ENCODE data around the gene STIM2.

DNA sequence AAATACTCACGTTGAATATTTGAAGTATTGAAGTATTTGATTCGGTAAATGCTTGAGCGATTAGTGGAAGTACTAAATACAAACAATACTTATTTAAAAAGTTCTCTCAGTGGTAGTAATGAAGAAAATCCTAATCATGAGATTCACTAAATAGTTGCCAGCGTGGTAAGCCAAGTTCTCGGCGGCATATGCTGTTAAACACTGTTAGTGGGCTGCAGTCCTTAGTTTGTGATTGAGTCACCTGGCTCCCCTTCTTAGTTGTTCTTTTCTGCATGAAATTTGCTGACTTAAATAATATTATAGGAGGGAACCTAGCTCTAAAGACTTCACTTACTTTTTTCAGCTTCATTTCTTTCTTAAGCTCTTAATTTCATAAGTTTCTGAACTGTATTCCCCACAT is 51.4 kb downstream of the STIM2 start:
- TF ChIP-seq CTCF (conservative IDR thresholded peaks at IDR 0.05; ENCODE audit: low read length), result no peak
- TF ChIP-seq EZH2phosphoT487 (IDR thresholded peaks at IDR 0.05; ENCODE audit: borderline replicate concordance), result no peak
